ENCODE results near the gene CFAP299. TPM values are rescaled to one million over a fixed set of nuclear protein-coding genes. Genes with fewer than 3 reads are reported as not detected.

Gene CFAP299
- total and polyA plus RNA-seq, 4 donors, result 2.8 to 30.2 (median 6.6) TPM

DNA sequence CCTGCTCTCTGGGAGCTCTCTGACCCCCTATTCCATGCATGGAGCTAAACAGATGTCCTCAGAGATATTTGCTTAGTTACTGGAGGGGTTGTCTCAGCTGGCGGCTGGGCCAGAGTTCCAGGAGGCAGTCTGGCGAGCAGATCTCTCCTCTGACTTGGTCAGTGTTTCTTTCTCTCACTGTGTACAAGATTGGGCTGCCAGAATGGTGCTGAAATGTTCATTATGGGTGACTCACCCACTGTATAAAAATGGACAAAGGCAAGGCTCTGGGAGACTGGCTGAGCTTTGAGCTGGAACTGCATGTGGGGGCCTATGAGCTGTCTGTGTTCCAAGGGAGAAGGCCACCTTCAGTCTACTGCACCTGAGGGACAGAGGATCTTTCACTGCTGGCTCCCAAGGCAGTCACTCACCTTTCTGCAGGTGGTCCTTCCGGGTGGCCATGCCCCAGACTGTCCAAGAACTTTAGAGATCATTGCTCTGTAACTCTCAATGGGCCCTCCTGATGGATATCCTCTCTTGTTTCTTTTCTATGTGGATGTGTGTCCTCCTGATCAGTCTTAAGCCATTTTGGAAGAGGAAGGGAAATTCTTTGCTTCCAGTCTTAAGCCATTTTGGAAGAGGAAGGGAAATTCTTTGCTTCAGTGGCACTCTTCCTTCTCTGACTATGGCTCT lies 88.2 kb downstream of the CFAP299 start:
- no peaks in the 10 kb centered on the region for H3K27me3 ChIP-seq (ENCODE audit: control insufficient read depth in 3 of 3, insufficient read depth in 3 of 3, low read length in 2 of 3)

DNA sequence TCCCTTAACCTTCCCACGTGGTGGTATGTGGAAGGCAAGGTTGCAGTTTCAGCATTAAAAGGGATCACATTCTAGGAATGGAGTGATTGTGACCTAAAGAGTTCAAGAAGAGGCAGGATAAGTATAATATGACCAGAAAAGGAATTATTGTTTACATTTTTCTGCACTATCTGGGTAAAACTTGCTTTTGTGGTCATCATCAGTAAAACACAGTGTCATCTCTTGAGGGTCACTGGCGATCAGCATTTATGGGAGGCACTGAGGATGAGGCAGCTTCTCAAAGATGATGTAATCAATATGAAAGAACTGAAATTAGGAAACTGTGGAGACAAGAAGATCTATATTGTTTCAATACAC lies 88.7 kb downstream of the CFAP299 start:
- 77 to 82% methylated on average over 2 of the region's 2 CpGs for WGBS, 2 donors
- Histone ChIP-seq H3K27me3 (ENCODE audit: control insufficient read depth in 3 of 3, insufficient read depth in 3 of 3, low read length in 2 of 3) (no peaks in the 10 kb centered on the region), H3K27ac (ENCODE audit: low read depth in 1 of 2, low read length in 1 of 2) (no peak overlapping the region), H3K9ac (ENCODE audit: insufficient read depth in 1 of 2, low read length in 2 of 2) (no peak overlapping the region), H3K36me3 (ENCODE audit: control insufficient read depth in 4 of 4, insufficient read depth in 4 of 4, low read length in 4 of 4) (no peaks in the 10 kb centered on the region), H3K4me3 (no peak overlapping the region), H3K9me3 (ENCODE audit: control insufficient read depth in 4 of 4, insufficient read depth in 3 of 4, low read length in 3 of 4) (no peaks in the 10 kb centered on the region), H3K4me1 (ENCODE audit: control insufficient read depth in 5 of 5, insufficient read depth in 5 of 5, low read length in 5 of 5) (no peaks in the 10 kb centered on the region)
- TF ChIP-seq, protein P1, sequence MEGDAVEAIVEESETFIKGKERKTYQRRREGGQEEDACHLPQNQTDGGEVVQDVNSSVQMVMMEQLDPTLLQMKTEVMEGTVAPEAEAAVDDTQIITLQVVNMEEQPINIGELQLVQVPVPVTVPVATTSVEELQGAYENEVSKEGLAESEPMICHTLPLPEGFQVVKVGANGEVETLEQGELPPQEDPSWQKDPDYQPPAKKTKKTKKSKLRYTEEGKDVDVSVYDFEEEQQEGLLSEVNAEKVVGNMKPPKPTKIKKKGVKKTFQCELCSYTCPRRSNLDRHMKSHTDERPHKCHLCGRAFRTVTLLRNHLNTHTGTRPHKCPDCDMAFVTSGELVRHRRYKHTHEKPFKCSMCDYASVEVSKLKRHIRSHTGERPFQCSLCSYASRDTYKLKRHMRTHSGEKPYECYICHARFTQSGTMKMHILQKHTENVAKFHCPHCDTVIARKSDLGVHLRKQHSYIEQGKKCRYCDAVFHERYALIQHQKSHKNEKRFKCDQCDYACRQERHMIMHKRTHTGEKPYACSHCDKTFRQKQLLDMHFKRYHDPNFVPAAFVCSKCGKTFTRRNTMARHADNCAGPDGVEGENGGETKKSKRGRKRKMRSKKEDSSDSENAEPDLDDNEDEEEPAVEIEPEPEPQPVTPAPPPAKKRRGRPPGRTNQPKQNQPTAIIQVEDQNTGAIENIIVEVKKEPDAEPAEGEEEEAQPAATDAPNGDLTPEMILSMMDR (IDR thresholded peaks at IDR 0.05; ENCODE audit: control extremely low read depth, extremely low read depth), result no peak
- DNase-seq (no peak), ATAC-seq (ENCODE audit: insufficient read depth, low FRiP score) (no peak)

More for the DNA sequence above, 88.2 kb downstream of the CFAP299 start:
- WGBS, 2 donors, result 91 to 92% methylated on average over 3 of the region's 3 CpGs
- ATAC-seq (ENCODE audit: insufficient read depth, low FRiP score), result no peak
- Histone ChIP-seq H3K9ac (ENCODE audit: insufficient read depth in 1 of 2, low read length in 2 of 2) (no peak overlapping the region), H3K27ac (ENCODE audit: low read depth in 1 of 2, low read length in 1 of 2) (no peak overlapping the region), H3K4me1 (ENCODE audit: control insufficient read depth in 5 of 5, insufficient read depth in 5 of 5, low read length in 5 of 5) (no peaks in the 10 kb centered on the region), H3K4me3 (no peak overlapping the region), H3K9me3 (ENCODE audit: control insufficient read depth in 4 of 4, insufficient read depth in 3 of 4, low read length in 3 of 4) (no peaks in the 10 kb centered on the region), H3K36me3 (ENCODE audit: control insufficient read depth in 4 of 4, insufficient read depth in 4 of 4, low read length in 4 of 4) (no peaks in the 10 kb centered on the region)
- TF ChIP-seq, protein P1 (IDR thresholded peaks at IDR 0.05; ENCODE audit: control extremely low read depth, extremely low read depth), result no peak
- no peak for DNase-seq

DNA sequence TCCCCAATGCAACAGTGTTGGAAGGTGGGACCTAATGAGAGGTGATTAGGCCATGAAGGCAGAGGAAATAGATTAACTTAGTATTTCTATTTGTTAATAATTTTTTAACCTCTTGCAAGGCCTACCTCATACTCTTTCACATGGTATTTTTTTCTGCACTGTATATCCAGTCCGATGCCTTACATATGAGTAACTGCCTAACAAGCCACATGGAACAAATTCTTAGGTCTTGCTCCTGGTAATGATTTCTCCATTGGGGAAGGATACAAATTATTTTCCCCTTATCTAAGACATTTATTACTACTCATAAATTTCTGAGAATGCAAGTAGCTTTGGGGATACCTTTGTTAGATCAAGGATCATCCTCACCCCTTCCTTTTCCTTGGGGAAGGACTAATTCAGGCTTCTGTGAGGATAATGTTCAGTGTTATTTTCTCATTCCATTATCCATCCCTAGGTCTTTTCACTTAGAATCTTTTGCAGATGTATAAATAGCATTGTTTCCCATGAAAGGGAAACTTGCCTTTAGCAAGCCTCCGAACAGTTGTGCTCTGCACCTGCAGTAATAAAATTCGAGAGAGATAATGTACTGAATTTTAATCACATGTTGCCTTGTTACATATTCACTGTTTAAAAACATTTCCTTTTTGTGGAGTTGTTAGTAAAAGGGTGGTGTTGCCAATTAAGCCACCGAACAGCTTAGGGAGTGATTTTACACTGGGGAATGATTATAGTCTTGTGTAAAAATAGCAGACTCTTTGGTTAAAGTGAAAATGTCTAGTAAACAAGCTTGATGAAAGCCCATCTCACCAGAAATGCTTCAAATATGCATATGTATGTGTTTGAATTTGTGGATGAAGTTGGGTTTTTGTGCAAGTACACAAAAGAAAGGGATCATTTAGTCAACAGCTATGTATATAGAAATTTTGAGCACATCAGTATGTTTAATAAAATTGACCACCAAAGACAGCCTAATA lies 89.9 kb downstream of the CFAP299 start:
- Histone ChIP-seq H3K27me3 (ENCODE audit: control insufficient read depth in 3 of 3, insufficient read depth in 3 of 3, low read length in 2 of 3) (no peaks in the 10 kb centered on the region), H3K9ac (ENCODE audit: insufficient read depth in 1 of 2, low read length in 2 of 2) (no peak overlapping the region), H3K36me3 (ENCODE audit: control insufficient read depth in 4 of 4, insufficient read depth in 4 of 4, low read length in 4 of 4) (no peaks in the 10 kb centered on the region), H3K9me3 (ENCODE audit: control insufficient read depth in 4 of 4, insufficient read depth in 3 of 4, low read length in 3 of 4) (no peaks in the 10 kb centered on the region), H3K27ac (ENCODE audit: low read depth in 1 of 2, low read length in 1 of 2) (no peak overlapping the region), H3K4me1 (ENCODE audit: control insufficient read depth in 5 of 5, insufficient read depth in 5 of 5, low read length in 5 of 5) (no peaks in the 10 kb centered on the region), H3K4me3 (no peak overlapping the region)
- TF ChIP-seq, protein P1 (IDR thresholded peaks at IDR 0.05; ENCODE audit: control extremely low read depth, extremely low read depth), result no peak
- ATAC-seq (ENCODE audit: insufficient read depth, low FRiP score) (no peak), DNase-seq (no peak)
- WGBS, 2 donors, result 80 to 88% methylated on average over 4 of the region's 4 CpGs

Data from lung (tissue), 12 donors.